GM18520 (cell line): ENCODE data around the gene CCDC60.

Experiments used
- ATAC-seq: cut with Tn5 transposase; IDR thresholded peaks from one replicate; pipeline ENCODE4 v1.9.1; 2021; ENCODE audit not compliant: unreplicated experiment

CCDC60 gene

DNA sequence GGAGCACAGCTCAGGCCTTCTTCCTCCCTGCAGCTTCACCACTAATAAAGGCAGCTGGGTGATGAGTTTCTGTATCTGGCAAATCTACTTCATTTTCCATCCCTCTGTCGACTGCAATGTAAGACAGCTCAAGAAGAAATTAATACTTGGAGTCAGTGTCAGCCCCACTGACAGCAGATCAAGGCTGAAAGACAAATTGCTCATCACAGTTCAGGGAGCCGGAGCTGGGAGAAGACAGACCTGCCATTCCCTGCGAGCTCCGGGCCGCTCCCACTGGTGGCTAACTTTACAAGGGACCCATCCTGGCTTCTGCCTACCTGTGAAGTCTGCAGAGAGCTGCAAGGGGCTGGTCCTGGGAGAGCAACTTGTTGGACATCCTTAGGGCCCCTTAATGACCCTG, 49.8 kb downstream of the CCDC60 start:
- ATAC-seq: no peak

DNA sequence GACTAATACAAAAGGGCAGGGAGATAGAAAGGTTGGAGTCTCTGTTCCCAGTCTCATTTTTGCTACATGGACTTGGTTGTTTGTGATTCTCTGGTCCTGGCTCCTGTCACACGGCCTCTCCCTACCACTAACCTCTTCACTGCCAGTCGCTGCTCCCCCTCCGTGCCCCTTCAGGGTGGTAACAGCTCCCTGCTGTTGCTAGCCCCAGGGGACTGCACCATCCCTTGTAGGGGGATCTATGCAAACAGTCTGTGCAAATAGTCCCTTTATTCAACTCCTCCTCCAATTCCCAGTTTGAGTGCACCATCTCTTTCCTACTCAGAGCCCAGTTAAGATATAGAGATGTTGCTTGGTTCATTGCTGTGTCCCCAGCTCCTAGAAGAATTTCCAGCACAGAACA, 51.1 kb downstream of the CCDC60 start:
- no peak for ATAC-seq

DNA sequence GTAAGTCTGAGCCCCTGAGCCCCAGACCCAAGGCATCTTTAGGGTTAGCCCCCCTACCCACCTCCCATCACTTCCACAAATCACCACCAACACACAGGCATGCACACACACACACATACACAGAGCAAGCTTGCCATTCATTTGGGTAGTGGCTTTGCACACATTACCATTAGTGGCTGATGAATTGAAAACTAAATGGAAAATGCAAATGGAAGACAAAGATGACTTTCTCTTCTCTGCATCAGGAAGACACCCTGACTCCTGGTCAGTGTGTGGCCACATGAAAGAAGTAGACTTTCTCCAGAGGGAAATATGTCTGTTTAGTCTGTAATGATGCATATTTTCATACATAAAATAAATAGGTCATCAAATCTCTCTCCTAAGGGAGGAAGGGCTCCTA, 55.2 kb downstream of the CCDC60 start:
- no peak for ATAC-seq

DNA sequence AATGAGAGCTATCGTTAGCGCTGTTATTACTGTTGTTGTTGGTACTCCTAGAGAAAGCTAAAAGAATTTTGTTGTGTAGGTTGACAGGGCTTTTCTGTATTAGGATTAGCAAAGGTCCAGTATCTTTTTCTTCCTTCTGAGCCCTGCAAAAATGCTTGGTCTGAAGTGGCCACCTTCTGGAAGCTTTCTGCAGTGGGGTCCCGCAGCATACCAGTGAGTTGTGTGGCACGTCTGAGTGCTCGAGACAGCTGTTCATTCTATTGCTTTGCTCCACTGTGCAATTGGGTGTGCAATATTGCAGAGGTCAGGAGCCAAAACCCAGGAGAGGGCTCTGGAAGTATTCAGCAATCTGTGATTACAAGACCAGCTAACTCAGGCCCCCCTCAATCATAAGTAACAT, 57.1 kb downstream of the CCDC60 start:
- ATAC-seq: no peak

DNA sequence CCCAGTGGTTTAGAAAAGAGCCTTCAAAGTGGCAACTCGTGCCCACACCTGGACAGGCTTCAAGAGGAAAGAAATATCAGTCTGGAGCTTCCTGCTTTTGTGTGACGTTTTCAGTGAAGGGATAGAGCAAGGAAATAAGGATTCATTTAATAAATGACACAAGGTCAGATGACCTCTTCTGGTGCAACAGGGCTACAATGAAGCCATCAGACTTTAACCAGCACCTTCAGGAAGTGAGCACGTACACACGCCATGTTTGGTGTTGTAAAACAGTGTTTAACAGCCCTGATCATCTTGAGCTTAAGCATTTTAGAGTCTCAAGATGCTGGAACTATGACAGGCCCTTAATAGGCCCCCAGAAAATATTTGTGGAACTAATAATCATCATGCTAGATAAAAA, 59.1 kb downstream of the CCDC60 start:
- no peak for ATAC-seq

DNA sequence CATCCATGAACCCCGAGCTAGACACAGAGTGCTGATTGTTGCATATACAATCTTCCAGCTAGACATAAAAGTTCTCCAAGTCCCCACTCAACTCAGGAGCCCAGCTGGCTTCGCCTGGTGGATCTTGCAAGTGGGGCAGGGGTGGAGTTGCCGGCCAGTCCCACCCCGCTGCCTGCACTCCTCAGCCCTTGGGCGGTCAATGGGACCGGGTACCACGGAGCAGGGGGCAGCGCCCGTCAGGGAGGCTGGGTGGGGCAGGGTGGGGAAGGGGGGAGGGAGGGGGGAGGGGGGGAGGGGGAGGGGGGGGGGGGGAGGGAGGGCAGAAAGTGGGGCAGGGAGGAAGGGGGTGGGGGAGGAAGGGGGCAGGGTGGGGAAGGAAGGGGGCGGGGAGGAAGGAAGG, 63.0 kb downstream of the CCDC60 start:
- no peak for ATAC-seq

DNA sequence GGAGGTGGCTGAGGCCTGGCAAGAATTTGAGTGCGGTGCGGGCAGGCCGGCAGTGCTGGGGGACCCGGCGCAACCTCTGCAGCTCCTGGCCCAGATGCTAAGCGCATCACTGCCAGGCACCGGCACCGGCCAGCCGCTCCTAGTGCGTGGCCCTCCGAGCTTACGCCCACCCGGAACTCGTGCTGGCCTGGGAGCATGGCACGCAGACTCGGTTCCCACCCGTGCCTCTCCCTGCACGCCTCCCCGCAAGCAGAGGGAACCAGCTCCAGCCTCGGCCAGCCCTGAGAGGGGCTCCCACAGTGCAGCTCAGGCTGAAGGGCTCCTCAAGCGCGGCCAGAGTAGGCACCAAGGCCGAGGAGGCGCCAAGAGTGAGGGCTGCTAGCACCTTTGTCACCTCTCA, 63.7 kb downstream of the CCDC60 start:
- no peak for ATAC-seq

DNA sequence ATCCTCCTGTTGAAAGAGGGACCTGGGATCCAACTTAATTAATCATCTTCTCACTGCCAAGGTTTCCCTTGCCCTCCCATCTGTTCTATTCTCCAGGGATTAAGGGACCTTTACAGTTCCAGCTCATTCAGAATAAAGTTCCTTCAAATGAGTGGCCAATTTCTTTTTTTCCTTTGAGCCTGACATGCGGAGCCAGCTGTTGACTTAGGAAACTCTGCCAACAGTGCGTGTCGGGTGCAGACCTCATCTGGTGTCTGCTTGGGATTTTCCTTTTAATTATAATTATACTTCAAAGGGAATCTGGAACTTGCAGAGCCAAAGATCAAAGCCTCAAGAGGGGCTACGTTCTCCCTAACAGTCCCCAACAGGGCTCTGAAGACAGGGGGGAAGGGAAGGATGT, 64.8 kb downstream of the CCDC60 start:
- no peak for ATAC-seq

DNA sequence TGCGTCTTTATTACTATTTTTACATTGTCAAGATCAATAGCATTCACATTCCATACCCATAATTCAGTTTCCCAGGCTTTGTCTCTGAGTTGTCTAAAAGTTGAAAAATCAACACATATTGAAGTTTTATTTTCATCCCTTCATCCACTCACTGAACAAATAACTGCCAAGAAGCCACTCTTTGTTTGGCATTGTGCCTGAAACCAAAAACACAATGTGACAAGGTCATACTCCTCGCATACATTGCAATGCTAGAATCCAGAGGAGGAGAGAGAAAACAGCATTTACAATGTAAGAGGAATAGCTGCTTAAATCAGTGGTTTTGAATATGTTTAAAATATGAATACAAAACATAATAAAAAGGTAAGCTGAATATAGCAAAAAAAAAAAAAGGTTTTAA, 71.8 kb downstream of the CCDC60 start:
- no peak for ATAC-seq

DNA sequence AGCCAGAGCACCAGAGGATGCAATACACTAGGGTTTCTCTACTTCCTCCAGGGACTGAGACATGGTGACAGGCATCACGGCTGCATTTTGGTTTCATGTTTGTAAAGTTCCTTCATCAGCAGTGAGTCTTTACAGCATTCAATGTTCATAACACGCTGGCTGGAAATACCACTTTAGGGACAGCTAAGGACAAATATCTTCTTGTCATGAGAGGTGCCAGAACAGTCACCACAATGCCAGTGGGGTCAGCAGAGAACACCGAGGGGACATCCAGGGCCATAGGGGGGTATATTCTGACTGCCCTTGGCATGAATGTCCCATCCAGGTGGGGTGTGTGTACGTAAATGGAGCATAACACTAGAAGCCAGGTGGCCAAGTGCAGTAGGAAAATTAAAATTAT, 72.3 kb downstream of the CCDC60 start:
- no peak for ATAC-seq

DNA sequence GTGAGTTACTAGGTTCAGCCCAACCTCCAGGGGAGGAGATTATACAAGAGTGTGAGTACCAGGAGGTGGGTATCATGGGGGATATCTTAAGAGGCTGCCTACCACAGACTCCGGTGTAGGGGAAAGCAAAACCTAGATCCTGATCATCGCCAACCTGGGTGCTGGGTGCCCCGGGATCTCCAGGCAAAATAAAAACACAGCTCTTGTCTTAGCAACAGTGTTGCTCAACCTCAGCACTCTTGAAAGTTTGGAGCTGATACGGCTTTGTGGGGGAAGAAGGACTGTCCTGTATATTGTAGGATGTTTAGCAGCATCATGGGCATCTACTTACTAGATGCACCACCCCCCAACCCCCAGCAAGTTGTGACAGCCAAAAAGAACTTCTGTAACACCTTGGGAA, 74.5 kb downstream of the CCDC60 start:
- ATAC-seq: no peak

DNA sequence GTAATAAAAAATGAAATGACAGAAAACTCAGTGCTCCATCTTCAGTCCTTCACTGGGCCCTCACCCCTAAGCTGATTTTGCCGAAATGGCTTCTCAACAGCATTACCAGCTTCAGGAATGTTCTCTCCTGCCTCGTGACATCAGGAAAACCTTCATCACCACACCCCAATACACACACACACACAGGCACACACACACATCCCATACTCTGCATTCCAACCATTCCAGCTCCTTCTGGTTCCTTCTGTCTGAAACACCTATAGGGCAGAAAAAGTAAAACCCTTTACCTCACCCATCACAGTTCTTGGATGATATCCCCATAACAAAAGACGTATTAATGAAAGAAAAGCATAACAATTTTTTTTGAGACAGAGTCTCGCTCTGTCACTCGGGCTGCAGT, 75.9 kb downstream of the CCDC60 start:
- no peak for ATAC-seq

DNA sequence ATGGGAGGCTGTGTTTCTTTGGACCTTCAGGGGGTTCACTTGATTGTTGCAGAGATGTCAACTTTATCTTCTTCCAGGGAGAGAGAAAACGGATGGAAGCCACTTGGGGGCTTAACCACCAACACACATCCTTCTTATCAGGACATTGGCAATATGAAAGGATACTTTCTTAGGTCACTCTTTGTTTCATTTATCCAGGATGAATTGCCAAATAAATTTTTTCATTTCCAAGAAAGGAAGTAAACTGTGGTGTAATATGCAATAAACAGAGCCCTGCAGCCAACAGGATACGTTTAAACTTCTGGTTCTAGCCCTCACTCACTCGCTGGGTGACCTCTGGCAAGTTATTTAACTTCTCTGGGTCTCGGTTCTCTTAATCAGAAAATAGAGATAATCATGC, 77.8 kb downstream of the CCDC60 start:
- ATAC-seq: no peak

DNA sequence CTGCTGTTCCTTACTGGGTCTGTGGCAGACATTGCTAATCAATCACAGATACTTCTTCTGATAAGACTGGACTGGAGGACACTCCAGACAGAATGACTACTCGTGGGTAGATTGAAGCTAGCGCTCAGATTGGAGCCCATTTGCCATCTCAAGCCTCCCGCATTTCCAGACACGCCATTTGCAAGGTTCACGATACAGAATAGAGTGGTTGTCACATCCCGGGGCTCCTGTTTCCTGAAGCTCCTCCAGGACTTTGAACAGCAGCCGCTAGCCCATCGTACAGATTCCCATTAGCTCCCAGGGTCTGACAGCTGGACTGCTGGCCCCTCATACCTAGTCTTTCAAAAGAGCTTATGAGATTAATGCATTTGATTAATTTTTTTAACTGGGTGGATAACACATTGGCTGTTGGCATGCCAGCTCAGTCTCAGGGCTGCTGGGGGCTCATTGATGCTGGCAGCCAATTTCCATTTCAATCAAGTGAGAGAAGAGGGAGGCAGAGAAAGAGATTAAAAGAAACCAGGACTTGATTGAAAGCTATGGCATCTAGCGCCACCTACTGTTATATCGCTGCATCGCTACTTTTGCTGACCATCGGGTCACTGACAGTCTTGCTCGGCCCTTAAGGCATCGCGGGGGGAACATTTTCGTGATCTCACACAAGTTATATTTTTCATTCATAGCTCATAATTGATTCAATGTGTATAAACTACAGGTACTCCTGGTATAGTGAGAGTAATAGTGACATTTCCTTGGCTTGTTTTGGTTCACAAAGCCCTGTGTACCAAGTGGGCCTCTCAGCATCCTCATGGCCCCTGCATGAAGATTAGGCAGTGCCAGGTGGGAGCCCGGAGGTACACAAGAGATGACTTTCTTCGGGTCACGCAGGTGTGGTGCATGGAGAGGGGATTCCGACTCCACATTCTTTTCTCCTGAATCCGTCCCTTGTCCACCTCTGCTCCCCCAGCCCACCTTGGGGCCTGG, 78.6 kb downstream of the CCDC60 start:
- no peak for ATAC-seq

DNA sequence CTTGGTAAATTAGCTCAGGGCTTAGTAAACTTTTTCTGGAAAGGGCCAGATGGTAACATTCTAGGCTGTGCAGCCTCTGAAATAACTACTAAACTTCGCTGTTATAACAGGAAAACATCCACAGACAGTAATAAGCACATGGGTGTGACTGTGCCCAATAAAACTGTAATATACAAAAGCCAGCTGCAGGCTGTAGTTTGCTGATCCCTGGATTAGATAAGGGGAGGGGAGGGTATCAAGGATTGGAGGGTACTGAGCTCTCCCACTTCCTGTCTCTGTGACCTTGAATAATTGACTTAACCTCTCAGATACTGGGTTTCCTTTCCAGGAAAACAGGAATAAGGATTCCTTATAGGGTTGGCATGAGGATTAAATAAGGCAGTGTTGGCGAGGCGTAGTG, 81.2 kb downstream of the CCDC60 start:
- no peak for ATAC-seq

DNA sequence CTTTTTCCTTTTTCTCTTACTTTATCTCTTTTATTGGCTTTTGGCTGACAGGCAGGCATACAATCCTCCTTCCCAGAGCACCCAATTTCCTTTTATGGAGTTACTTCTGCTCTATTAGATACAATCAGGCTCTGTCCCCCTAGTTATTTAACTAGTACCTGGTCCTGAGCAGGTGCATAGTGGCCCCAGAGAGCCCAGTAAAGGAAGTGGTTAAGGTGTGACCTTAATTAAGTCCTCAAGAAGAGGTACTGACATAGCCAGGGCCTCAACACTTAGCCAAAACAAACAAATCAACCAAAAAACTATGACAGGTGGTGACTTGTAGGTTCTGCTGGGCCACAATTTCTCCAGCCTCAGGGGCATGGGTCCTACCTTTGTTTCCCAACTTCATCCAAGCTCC, 82.9 kb downstream of the CCDC60 start:
- no peak for ATAC-seq

DNA sequence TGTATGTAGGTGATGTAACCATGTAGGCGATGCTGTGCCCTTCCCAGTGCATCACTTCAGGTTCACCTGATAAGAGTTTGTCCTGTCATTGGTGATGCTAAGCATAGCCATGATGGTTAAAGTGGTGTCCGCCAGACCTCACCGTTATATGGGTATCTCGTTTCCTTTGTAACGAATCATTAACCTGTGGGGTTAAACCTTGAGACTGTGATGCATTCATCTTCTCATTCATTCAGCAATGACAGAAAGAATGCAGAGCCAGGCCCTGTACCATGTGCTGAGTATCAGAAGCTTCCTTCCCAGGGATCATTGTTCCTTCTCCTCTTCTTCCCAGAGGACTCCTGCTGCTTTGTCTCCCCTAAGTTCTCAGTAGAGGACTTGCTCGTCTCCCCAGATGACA, 84.9 kb downstream of the CCDC60 start:
- ATAC-seq: no peak

DNA sequence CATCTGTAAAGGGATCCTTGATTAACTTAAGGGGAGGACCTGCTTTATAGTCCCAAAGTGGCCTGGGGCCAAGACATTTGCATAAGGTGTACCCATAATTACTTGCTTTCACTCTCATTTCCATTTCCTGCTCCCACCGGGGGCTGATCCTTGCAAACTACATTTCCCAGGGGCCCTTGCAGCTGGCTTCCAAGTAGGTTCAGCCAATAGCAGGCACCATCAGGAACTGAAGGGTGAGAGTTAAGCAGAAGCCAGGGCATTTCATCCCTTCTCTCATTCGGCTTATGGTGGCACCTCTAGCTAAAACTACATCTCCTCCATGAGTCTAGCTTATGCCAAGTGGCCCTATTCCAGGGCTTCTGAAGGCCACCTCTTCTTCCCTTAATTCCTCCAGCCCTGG, 88.8 kb downstream of the CCDC60 start:
- ATAC-seq: no peak

DNA sequence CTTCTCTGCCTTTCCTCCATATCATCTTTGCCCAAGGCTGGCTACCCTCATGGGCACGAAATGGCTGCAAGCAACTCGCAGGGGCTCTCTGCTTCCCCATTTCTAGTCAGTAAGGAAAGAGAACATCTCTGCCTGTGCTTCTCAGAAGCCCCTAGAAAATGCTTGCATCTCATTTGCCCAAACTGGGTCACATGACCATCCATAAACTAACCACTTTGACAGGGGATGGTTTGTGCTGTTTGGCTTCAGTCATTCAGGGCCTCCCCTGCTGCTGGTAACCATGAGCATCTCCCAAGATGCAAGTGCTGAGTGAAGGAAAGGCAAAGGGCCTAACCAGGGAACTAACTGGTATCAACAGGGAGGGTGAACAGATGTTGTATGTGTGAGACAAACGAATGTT, 91.1 kb downstream of the CCDC60 start:
- no peak for ATAC-seq

DNA sequence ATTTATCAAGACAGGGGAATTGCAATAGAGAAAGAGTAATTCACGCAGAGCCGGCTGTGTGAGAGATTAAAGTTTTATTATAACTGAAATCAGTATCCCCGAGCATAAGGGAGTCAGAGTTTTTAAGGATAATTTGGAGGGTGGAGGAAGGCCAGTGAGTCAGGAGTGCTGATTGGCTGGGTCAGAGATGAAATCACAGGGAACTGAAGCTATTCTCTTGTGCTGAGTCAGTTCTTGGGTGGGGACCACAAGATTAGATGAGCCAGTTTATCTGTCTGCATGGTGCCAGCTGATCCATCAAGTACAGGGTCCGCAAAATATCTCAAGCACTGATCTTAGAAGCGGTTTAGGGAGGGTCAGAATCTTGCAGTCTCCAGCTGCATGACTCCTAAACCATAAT, 96.6 kb downstream of the CCDC60 start:
- no peak for ATAC-seq

DNA sequence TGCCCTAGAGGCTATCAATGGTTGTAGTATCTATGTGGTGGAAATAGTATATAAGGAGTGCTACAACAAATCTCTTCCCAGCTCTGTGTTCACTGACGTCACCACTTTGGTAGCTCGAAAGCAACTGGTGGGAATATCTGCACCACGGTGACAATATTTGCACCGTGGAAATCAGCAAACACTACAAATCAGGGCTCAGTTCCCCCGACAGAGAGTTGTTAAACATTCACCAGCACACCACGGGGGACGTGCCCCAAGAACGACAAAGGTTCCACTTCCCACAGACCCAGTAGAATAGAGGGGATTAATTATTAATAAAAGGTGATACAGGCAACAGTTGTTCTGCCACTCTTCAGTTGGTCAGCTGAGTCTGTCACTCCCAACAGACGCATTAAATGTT, 98.4 kb downstream of the CCDC60 start:
- ATAC-seq: no peak

DNA sequence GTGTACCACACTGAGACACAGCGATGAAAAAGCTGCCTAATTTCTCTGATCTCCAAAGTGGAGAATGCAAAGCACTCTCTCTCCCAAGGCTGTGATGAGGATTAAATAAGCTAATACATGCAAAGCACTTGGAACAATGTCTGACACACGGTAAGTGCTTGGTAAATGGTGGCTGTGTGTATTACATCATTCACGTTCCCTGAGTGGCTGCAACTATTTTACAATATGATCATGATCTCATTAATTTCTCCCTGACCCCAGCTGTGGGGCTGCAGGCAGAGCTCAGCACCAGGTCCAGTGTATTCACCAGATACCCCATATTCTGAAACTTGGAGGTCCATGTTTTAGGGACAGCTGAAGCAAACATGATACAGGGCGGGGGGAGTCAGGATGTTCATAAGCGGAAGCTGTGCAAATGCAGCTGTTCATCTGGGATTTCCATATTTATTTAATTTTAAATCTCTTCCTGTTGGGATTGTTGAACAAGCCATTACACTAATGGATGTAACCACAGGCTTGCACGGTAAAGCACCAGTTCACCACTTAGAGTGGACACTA, 106.4 kb downstream of the CCDC60 start:
- ATAC-seq: no peak
